ENCODE data around the gene RABGAP1L.

The RABGAP1L gene

DNA sequence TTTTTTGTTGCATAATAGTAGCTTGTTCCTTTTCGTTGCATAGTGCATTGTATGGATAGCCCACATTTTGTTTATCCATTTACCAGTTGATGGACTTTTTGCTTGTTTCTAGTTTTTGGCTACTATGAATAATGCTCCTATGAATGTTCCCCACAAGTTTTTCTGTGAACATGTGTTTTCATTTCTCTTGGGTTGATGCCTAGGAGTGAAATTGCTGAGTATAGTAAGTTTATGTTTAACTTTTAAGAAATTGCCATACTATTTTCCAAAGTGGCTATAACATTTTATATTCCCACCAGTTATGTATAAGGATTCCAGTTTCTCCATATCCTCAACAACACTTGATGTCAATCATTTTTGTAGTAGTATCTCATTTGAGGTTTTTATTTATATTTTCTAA is 755.7 kb downstream of the RABGAP1L start:
- TF ChIP-seq, protein P1, sequence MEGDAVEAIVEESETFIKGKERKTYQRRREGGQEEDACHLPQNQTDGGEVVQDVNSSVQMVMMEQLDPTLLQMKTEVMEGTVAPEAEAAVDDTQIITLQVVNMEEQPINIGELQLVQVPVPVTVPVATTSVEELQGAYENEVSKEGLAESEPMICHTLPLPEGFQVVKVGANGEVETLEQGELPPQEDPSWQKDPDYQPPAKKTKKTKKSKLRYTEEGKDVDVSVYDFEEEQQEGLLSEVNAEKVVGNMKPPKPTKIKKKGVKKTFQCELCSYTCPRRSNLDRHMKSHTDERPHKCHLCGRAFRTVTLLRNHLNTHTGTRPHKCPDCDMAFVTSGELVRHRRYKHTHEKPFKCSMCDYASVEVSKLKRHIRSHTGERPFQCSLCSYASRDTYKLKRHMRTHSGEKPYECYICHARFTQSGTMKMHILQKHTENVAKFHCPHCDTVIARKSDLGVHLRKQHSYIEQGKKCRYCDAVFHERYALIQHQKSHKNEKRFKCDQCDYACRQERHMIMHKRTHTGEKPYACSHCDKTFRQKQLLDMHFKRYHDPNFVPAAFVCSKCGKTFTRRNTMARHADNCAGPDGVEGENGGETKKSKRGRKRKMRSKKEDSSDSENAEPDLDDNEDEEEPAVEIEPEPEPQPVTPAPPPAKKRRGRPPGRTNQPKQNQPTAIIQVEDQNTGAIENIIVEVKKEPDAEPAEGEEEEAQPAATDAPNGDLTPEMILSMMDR (conservative IDR thresholded peaks at IDR 0.05; ENCODE audit: low read depth), result no peak
- CTCF ChIA-PET, result no interaction called here
- no peak for DNase-seq (ENCODE audit: low spot score)
- no peak overlapping the region for H3K27ac ChIP-seq
- POLR2A ChIA-PET (ENCODE audit: low non-redundant PET), result no interaction called here

DNA sequence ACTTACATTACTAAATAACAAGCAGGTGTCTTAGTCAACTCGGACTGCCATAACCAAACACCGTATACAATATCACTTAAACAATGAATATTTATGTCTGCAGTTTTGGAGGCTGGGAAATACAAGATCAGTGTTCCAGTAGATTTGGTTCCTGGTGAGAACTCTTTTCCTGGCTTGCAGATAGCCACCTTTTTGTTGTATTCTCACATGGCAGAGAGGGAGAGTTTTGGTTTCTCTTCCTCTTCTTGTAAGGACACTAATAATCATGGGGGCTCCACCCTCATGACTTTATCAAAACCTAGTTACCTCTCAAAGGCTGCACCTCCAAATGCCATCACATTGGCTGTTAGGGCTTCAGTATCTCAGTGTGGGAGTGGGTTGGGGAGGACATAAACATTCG is 757.5 kb downstream of the RABGAP1L start:
- no peak overlapping the region for H3K27ac ChIP-seq
- TF ChIP-seq, protein P1 (conservative IDR thresholded peaks at IDR 0.05; ENCODE audit: low read depth), result no peak
- DNase-seq (ENCODE audit: low spot score), result no peak
- CTCF ChIA-PET, result no interaction called here
- POLR2A ChIA-PET (ENCODE audit: low non-redundant PET), result no interaction called here

DNA sequence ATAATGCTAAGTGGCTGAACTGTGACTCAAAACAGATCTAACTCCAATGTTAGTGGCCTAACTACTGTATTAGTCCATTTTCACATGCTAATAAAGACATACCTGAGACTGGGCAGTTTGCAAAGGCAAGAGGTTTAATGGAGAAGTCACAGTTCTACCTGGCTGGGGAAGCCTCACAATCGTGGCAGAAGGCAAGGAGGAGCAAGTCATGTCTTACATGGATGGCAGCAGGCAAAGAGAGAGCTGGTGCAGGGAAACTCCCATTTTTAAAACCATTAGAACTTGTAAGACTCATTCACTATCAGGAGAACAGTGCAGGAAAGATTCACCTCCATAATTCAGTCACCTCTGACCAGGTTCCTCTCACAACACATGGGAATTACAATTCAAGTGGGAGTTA is 760.8 kb downstream of the RABGAP1L start:
- no peak overlapping the region for H3K27ac ChIP-seq
- ChIA-PET POLR2A (ENCODE audit: low non-redundant PET) (no interaction called here), CTCF (no interaction called here)
- DNase-seq (ENCODE audit: low spot score), result no peak
- TF ChIP-seq, protein P1 (conservative IDR thresholded peaks at IDR 0.05; ENCODE audit: low read depth), result no peak

DNA sequence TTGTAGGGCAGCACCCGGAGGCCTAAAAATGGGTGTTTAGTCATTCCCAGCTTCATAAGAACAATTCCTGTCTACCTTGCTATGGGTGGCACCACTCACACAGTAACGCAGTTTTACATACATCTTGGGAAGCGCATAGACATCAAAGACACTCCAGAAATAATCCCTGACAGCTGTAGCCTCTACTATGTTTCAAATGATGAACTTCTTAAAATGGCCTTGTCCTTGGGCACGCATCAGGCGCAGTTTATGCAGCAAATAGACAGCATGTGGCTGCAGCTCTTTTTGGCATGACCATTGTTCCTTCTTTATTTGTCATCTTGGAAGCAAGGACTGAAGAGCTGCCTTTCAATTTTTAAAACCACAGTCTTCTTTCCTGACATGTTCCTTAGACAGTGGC is 762.8 kb downstream of the RABGAP1L start:
- DNase-seq (ENCODE audit: low spot score), result no peak
- no peak overlapping the region for H3K27ac ChIP-seq
- TF ChIP-seq, protein P1 (conservative IDR thresholded peaks at IDR 0.05; ENCODE audit: low read depth), result no peak
- POLR2A ChIA-PET (ENCODE audit: low non-redundant PET), result no interaction called here
- CTCF ChIA-PET, result no interaction called here

DNA sequence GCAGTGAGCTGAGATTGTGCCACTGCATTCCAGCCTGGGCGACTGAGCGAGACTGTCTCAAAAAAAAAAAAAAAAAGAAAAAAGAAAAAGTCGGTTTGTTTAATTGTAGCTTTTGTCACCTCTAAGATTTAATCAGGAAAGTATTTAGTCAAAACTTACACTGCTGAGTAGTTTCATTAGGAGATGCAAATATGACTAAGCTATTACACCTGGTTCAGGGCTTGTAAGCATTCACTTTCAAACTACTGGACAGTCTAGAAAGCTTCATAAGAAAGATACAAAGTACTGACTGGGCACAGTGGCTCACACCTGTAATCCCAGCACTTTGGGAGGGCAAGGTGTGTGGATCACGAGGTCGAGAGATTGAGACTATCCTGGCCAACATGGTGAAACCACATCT is 764.5 kb downstream of the RABGAP1L start:
- no peak for DNase-seq (ENCODE audit: low spot score)
- CTCF ChIA-PET, result interaction anchor here (0.5 kb wide), 1 partner anchor 11 kb away, joined by 4 read pairs; no protein-coding TSS in a partner anchor
- H3K27ac ChIP-seq, result no peak overlapping the region
- POLR2A ChIA-PET (ENCODE audit: low non-redundant PET), result no interaction called here
- TF ChIP-seq, protein P1 (conservative IDR thresholded peaks at IDR 0.05; ENCODE audit: low read depth), result no peak

DNA sequence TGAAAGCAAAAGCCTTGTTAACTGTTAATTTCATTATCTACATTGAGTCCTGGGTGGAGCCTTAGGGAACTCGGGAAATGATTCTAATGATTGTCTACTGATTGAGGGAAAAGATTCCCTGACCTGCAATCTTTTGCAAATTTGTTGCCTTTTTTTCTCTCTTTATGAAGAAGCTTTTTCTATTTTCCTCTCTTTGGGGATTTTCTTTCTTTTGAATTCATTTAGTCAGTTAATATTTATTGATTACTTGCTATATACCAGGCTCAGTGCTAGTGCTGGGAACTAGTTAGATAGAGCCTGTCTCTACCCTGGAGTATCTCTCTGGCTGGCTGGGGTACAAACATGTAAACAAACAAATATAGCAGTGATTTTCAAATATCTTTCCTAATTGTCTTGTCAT is 769.2 kb downstream of the RABGAP1L start:
- DNase-seq (ENCODE audit: low spot score), result no peak
- ChIA-PET CTCF (interaction anchor here (0.6 kb wide), 1 partner anchor 139 kb away, joined by 3 read pairs; no protein-coding TSS in a partner anchor), POLR2A (ENCODE audit: low non-redundant PET) (no interaction called here)
- TF ChIP-seq, protein P1 (conservative IDR thresholded peaks at IDR 0.05; ENCODE audit: low read depth), result no peak
- H3K27ac ChIP-seq, result no peak overlapping the region

DNA sequence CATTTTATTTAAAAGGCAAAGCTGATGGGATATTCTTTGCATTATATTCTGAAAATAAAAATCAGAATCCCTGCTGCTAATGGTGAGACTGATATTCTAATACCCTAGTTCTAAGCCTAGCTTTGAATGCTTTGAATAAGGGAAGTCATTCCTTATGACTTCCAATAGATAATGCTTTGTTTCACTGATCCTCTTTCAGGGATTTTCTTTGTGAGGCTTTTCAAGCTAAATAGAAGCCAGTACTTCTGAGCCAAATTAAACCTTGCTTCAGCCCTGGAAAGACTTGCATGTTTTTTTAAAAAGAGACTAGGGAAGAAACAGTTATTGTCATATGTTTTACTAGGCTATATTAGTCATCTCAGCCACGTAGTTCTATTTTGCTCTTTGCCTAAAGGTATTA is 771.9 kb downstream of the RABGAP1L start:
- DNase-seq (ENCODE audit: low spot score), result no peak
- TF ChIP-seq, protein P1 (conservative IDR thresholded peaks at IDR 0.05; ENCODE audit: low read depth), result no peak
- ChIA-PET POLR2A (ENCODE audit: low non-redundant PET) (no interaction called here), CTCF (no interaction called here)
- no peak overlapping the region for H3K27ac ChIP-seq

Measured in RWPE1 (cell line).